Measurements from ENCODE around the gene ELFN2.

GRCh38 chr22:37337204-37337943, 89.9 kb downstream of the ELFN2 start:
- no peak for TF ChIP-seq POLR2A (IDR thresholded peaks at IDR 0.05; ENCODE audit: low read depth, low read length)
- TF ChIP-seq CTCF (IDR thresholded peaks at IDR 0.05; ENCODE audit: extremely low read depth in 1 of 2, insufficient read depth in 1 of 2, low read depth in 1 of 2, low read length in 2 of 2), result no peak
- no peak for TF ChIP-seq MAX (IDR thresholded peaks at IDR 0.05; ENCODE audit: insufficient read depth, insufficient read length)
- no peak for TF ChIP-seq FOS (IDR thresholded peaks at IDR 0.05; ENCODE audit: borderline replicate concordance, insufficient read depth, low read length)
- no peak for TF ChIP-seq POLR2AphosphoS5 (IDR thresholded peaks at IDR 0.05; ENCODE audit: insufficient read depth, low read depth, low read length)
- TF ChIP-seq GATA2 (IDR thresholded peaks at IDR 0.05; ENCODE audit: insufficient read depth, insufficient read length, low read depth, low read length), result no peak
- TF ChIP-seq EZH2 (IDR thresholded peaks at IDR 0.05; ENCODE audit: borderline replicate concordance, low read depth, low read length, severe bottlenecking), result no peak
- no peak for TF ChIP-seq MYC (IDR thresholded peaks at IDR 0.05; ENCODE audit: low read depth, low read length)

Data from endothelial cell of umbilical vein (primary cell).